WTC11 (cell line): ENCODE results near the gene KANSL1L. TPM values are rescaled to one million over a fixed set of nuclear protein-coding genes. Genes with fewer than 3 reads are reported as not detected.

Experiments
- ATAC-seq: fragments of 200-7000 bp; cut with Tn5 transposase; 2 replicates; pipeline ENCODE4 v1.10.0; 2021; ENCODE audit warnings: mild to moderate bottlenecking, moderate library complexity
- CTCF ChIA-PET: fragments of 300-600 bp; sonication (Branson Sonifier 250); formaldehyde crosslinking; loops from one replicate; lab custom pipeline; 2021; ENCODE audit warnings: antibody characterized with exemption; lab: Charles Lee
- POLR2A ChIA-PET: fragments of 350-600 bp; sonication (Branson Sonifier 250); formaldehyde crosslinking; loops from one replicate; lab custom pipeline; 2021; ENCODE audit warnings: antibody characterized with exemption; lab: Charles Lee
- DNase-seq: peaks from one replicate; pipeline ENCODE4 v3.0.0; 2021; ENCODE audit warnings: low spot score
- H3K27ac Mint-ChIP-seq: 2 replicates; pipeline ENCODE4 v1.8.0; 2021; ENCODE audit warnings: mixed read lengths
- H3K27me3 Mint-ChIP-seq: 2 replicates; pipeline ENCODE4 v1.8.0; 2021; ENCODE audit warnings: low read depth, mild to moderate bottlenecking, moderate library complexity, mixed read lengths
- H3K36me3 Mint-ChIP-seq: 2 replicates; pipeline ENCODE4 v1.8.0; 2021; ENCODE audit warnings: mixed read lengths
- H3K4me1 Mint-ChIP-seq: 2 replicates; pipeline ENCODE4 v1.8.0; 2022; ENCODE audit warnings: mixed read lengths
- H3K4me3 Mint-ChIP-seq: 2 replicates; pipeline ENCODE4 v1.8.0; 2021; ENCODE audit warnings: mild to moderate bottlenecking, moderate library complexity, mixed read lengths
- H3K9me3 Mint-ChIP-seq: 2 replicates; pipeline ENCODE4 v1.8.0; 2021; ENCODE audit warnings: mixed read lengths
- CBFB ChIP-seq: sonication (generic); formaldehyde crosslinking; IDR thresholded peaks from 2 replicates; pipeline ENCODE4 v1.8.1; 2022; ENCODE audit warnings: mild to moderate bottlenecking, low read depth, missing genetic modification reagents
- CREM ChIP-seq: sonication (generic); formaldehyde crosslinking; IDR thresholded peaks from 2 replicates; pipeline ENCODE4 v1.8.1; 2022; ENCODE audit warnings: mild to moderate bottlenecking, missing genetic modification reagents, moderate library complexity
- ETV6 ChIP-seq: sonication (generic); formaldehyde crosslinking; IDR thresholded peaks from 2 replicates; pipeline ENCODE4 v1.8.1; 2022; ENCODE audit warnings: mild to moderate bottlenecking, missing genetic modification reagents
- FOXK1 ChIP-seq: sonication (generic); formaldehyde crosslinking; IDR thresholded peaks from 2 replicates; pipeline ENCODE4 v1.8.0; 2022; ENCODE audit warnings: mild to moderate bottlenecking, moderate library complexity, missing genetic modification reagents
- GABPB1 ChIP-seq: sonication (generic); formaldehyde crosslinking; IDR thresholded peaks from 2 replicates; pipeline ENCODE4 v1.8.1; 2023; ENCODE audit warnings: mild to moderate bottlenecking, missing genetic modification reagents
- KAT7 ChIP-seq: sonication (generic); formaldehyde crosslinking; IDR thresholded peaks from 2 replicates; pipeline ENCODE4 v1.8.1; 2023; ENCODE audit warnings: missing genetic modification reagents, mild to moderate bottlenecking, borderline replicate concordance
- NFYB ChIP-seq: sonication (generic); formaldehyde crosslinking; conservative IDR thresholded peaks from 2 replicates; pipeline ENCODE4 v1.8.0; 2022; ENCODE audit warnings: low read depth, missing genetic modification reagents
- NR3C1 ChIP-seq: sonication (generic); formaldehyde crosslinking; conservative IDR thresholded peaks from 2 replicates; pipeline ENCODE4 v1.8.1; 2023; ENCODE audit warnings: low read depth, mild to moderate bottlenecking, missing genetic modification reagents
- PRRX2 ChIP-seq: fragments of 250-450 bp; sonication (Bioruptor Pico); IDR thresholded peaks from 2 replicates; pipeline ENCODE4 v1.8.0; 2021; ENCODE audit warnings: mild to moderate bottlenecking
- SOX15 ChIP-seq: fragments of 250-450 bp; sonication (Bioruptor Pico); IDR thresholded peaks from 2 replicates; pipeline ENCODE4 v1.9.0; 2021; ENCODE audit warnings: mild to moderate bottlenecking
- SP1 ChIP-seq: sonication (generic); formaldehyde crosslinking; conservative IDR thresholded peaks from 2 replicates; pipeline ENCODE4 v1.8.1; 2022; ENCODE audit warnings: missing genetic modification reagents
- ZNF121 ChIP-seq: sonication (generic); formaldehyde crosslinking; IDR thresholded peaks from 2 replicates; pipeline ENCODE4 v1.8.0; 2023; ENCODE audit warnings: missing genetic modification reagents
- ZNF219 ChIP-seq: sonication (generic); formaldehyde crosslinking; IDR thresholded peaks from 2 replicates; pipeline ENCODE4 v1.8.0; 2023; ENCODE audit warnings: missing genetic modification reagents, mild to moderate bottlenecking, borderline replicate concordance
- ZNF396 ChIP-seq: fragments of 250-450 bp; sonication (Bioruptor Pico); IDR thresholded peaks from 2 replicates; pipeline ENCODE4 v1.8.0; 2021; ENCODE audit warnings: mild to moderate bottlenecking, moderate library complexity, borderline replicate concordance
- total RNA-seq: library from RNA; stranded (reverse); gene quantifications from 3 replicates; pipeline ENCODE4 v1.2.3, GENCODE V29; 2021
- TF ChIP-seq, protein P1 (sequence below): sonication (generic); formaldehyde crosslinking; conservative IDR thresholded peaks from 2 replicates; pipeline ENCODE4 v1.8.1; 2023; ENCODE audit warnings: mild to moderate bottlenecking, low read depth, missing genetic modification reagents, moderate library complexity
- TF ChIP-seq, protein P2 (sequence below): sonication (generic); formaldehyde crosslinking; IDR thresholded peaks from 2 replicates; pipeline ENCODE4 v1.8.1; 2023; ENCODE audit warnings: mild to moderate bottlenecking, missing genetic modification reagents
- TF ChIP-seq, protein P3 (sequence below): sonication (generic); formaldehyde crosslinking; IDR thresholded peaks from 2 replicates; pipeline ENCODE4 v1.8.0; 2023; ENCODE audit warnings: missing genetic modification reagents, mild to moderate bottlenecking, borderline replicate concordance
- TF ChIP-seq, protein P4 (sequence below): sonication (generic); formaldehyde crosslinking; IDR thresholded peaks from 2 replicates; pipeline ENCODE4 v1.8.0; 2022; ENCODE audit warnings: mild to moderate bottlenecking, missing genetic modification reagents
- TF ChIP-seq, protein P5 (sequence below): sonication (generic); formaldehyde crosslinking; IDR thresholded peaks from 2 replicates; pipeline ENCODE4 v1.8.1; 2023; ENCODE audit warnings: mild to moderate bottlenecking, missing genetic modification reagents, moderate library complexity
- TF ChIP-seq, protein P6 (sequence below): sonication (generic); formaldehyde crosslinking; IDR thresholded peaks from 2 replicates; pipeline ENCODE4 v1.8.1; 2022; ENCODE audit warnings: mild to moderate bottlenecking, moderate library complexity, missing genetic modification reagents

The KANSL1L gene
- total RNA-seq, 1 experiment from 2014 or later = 11.4 TPM

DNA sequence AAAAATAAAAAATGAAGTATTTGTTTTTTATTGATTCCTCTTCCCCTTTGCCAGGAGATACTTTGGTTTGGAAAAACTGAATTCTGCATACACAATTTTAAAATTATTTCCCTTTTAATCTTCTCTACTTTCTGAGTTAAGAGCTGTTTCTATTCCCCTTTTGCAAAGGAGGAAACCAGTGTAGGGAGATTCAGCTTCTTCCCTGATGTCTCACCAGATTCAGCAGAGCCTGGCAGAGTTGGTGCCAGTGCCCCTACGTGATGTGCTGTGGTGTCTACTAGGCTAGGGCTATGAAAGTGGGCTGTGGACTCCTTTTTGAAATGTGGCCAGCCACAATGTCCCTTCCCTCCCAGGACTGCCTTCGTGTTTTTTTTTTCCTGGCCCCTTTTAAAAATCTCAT is 166.3 kb downstream of the KANSL1L start (continued):
- TF ChIP-seq, protein P1, sequence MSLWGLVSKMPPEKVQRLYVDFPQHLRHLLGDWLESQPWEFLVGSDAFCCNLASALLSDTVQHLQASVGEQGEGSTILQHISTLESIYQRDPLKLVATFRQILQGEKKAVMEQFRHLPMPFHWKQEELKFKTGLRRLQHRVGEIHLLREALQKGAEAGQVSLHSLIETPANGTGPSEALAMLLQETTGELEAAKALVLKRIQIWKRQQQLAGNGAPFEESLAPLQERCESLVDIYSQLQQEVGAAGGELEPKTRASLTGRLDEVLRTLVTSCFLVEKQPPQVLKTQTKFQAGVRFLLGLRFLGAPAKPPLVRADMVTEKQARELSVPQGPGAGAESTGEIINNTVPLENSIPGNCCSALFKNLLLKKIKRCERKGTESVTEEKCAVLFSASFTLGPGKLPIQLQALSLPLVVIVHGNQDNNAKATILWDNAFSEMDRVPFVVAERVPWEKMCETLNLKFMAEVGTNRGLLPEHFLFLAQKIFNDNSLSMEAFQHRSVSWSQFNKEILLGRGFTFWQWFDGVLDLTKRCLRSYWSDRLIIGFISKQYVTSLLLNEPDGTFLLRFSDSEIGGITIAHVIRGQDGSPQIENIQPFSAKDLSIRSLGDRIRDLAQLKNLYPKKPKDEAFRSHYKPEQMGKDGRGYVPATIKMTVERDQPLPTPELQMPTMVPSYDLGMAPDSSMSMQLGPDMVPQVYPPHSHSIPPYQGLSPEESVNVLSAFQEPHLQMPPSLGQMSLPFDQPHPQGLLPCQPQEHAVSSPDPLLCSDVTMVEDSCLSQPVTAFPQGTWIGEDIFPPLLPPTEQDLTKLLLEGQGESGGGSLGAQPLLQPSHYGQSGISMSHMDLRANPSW (CRISPR knock-in tag) = no peak
- TF ChIP-seq, protein P2, sequence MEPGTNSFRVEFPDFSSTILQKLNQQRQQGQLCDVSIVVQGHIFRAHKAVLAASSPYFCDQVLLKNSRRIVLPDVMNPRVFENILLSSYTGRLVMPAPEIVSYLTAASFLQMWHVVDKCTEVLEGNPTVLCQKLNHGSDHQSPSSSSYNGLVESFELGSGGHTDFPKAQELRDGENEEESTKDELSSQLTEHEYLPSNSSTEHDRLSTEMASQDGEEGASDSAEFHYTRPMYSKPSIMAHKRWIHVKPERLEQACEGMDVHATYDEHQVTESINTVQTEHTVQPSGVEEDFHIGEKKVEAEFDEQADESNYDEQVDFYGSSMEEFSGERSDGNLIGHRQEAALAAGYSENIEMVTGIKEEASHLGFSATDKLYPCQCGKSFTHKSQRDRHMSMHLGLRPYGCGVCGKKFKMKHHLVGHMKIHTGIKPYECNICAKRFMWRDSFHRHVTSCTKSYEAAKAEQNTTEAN (CRISPR knock-in tag) = no peak

DNA sequence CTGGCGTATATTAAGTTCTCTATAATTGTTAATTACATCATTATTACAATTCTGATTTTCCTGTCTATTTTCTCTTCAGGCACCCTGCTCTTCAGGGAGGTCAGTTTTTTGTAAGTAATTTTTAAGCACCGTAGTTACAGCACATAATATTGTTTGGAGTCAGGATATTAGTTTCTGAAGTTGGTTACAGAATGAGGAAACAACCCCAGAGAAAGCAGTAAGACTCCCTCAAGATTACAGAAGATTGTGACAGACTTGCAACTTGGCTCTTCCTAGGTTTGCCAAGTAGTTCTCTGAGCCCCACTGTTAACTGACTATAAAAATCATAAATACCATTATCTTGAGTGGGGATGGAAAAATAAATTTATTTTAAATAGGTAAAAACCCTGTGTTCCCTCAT is 167.8 kb downstream of the KANSL1L start:
- Mint-ChIP-seq H3K4me3 (peak overlapping the region; percentile 98), H3K27me3 (peaks cover 10% of the 10 kb centered on the region)
- TF ChIP-seq GABPB1 (CRISPR knock-in tag) (0 out of 2 replicates have a peak, but pooled peaks have one; percentile 3), ZNF219 (CRISPR knock-in tag) (no peak), ZNF396 (CRISPR knock-in tag) (no peak)
- TF ChIP-seq, all 79 proteins: peak for 1
- ATAC-seq (no peak), DNase-seq (no peak)
- Mint-ChIP-seq H3K36me3 (peaks cover 15% of the 10 kb centered on the region), H3K27ac (no peak overlapping the region), H3K4me1 (peaks cover 25% of the 10 kb centered on the region), H3K9me3 (peaks cover 8% of the 10 kb centered on the region; the same call in 1 of the 2 replicates)
- CTCF ChIA-PET = no interaction called here
- POLR2A ChIA-PET = no interaction called here

DNA sequence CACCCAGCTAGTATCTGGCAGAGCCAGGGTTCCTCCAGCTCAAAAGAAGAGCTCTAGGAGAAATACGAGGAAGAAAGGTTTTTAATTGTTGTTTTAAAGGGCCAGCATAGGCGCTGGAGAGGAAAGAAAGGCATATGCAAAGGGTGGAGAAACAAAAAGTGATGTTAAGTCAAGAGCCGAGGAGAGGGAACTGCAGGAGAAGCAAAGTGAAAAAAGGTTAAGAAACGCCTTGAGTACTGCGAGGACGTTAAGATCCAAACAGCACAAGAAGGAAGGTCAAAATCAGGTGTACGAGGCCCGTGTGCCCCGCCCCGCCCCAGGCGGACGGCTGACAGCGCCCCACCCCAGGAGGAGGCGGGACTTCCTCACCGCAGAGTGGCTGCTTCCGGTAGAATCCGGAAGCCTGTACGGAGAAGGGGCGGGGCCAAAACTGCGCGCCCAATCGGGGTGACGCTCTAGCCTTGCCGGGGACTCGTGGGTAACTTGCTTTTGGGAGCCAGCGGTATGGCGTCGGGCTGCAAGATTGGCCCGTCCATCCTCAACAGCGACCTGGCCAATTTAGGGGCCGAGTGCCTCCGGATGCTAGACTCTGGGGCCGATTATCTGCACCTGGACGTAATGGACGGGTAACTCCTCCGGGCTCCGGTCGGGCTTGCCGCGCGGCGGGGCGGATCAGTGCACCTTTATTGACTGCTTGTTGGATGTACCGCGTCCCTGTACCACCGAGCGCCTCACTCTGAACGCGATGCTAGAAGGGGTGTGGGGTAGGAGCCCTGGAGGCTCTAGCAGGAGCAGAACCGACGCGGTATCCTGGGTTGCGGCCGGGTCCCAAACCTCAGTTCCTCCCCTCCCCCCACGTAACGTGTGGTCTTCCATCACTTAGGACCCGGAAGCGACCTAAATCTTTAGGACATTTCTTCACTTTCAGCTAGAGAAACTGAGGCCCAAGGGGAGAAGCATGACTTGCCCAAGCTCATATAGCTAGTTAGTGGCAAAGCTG is 168.8 kb downstream of the KANSL1L start, which contains the start of gene RPE:
Gene RPE, plus strand, starts transcription at position 481 of the 1,000 bp plus-strand sequence. Its CDS starts 24 bp downstream, at position 505.
- POLR2A ChIA-PET = interaction anchor here (0.7 to 0.9 kb wide), 2 partner anchors 144 to 169 kb away, joined by 3 read pairs; partner anchors contain the start of gene KANSL1L
- Mint-ChIP-seq H3K9me3 (peaks cover 8% of the 10 kb centered on the region; the same call in 1 of the 2 replicates), H3K27ac (peak within 1 kb of the TSS; percentile 94)
- 0 out of 2 replicates have a peak, but pooled peaks have one; percentile 35 for TF ChIP-seq KAT7 (CRISPR knock-in tag)
- TF ChIP-seq, protein P3, sequence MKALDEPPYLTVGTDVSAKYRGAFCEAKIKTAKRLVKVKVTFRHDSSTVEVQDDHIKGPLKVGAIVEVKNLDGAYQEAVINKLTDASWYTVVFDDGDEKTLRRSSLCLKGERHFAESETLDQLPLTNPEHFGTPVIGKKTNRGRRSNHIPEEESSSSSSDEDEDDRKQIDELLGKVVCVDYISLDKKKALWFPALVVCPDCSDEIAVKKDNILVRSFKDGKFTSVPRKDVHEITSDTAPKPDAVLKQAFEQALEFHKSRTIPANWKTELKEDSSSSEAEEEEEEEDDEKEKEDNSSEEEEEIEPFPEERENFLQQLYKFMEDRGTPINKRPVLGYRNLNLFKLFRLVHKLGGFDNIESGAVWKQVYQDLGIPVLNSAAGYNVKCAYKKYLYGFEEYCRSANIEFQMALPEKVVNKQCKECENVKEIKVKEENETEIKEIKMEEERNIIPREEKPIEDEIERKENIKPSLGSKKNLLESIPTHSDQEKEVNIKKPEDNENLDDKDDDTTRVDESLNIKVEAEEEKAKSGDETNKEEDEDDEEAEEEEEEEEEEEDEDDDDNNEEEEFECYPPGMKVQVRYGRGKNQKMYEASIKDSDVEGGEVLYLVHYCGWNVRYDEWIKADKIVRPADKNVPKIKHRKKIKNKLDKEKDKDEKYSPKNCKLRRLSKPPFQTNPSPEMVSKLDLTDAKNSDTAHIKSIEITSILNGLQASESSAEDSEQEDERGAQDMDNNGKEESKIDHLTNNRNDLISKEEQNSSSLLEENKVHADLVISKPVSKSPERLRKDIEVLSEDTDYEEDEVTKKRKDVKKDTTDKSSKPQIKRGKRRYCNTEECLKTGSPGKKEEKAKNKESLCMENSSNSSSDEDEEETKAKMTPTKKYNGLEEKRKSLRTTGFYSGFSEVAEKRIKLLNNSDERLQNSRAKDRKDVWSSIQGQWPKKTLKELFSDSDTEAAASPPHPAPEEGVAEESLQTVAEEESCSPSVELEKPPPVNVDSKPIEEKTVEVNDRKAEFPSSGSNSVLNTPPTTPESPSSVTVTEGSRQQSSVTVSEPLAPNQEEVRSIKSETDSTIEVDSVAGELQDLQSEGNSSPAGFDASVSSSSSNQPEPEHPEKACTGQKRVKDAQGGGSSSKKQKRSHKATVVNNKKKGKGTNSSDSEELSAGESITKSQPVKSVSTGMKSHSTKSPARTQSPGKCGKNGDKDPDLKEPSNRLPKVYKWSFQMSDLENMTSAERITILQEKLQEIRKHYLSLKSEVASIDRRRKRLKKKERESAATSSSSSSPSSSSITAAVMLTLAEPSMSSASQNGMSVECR = peak; percentile 72; the same call in 1 of the 2 replicates
- TF ChIP-seq, protein P4, sequence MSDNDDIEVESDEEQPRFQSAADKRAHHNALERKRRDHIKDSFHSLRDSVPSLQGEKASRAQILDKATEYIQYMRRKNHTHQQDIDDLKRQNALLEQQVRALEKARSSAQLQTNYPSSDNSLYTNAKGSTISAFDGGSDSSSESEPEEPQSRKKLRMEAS (CRISPR knock-in tag) = peak; percentile 85
- TF ChIP-seq, protein P5, sequence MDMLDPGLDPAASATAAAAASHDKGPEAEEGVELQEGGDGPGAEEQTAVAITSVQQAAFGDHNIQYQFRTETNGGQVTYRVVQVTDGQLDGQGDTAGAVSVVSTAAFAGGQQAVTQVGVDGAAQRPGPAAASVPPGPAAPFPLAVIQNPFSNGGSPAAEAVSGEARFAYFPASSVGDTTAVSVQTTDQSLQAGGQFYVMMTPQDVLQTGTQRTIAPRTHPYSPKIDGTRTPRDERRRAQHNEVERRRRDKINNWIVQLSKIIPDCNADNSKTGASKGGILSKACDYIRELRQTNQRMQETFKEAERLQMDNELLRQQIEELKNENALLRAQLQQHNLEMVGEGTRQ (CRISPR knock-in tag) = peak; percentile 25
- peak; percentile 80 for TF ChIP-seq SP1 (CRISPR knock-in tag)
- no peak for TF ChIP-seq NR3C1 (CRISPR knock-in tag)
- TF ChIP-seq ETV6 (CRISPR knock-in tag) = peak; percentile 51; the same call in 1 of the 2 replicates
- TF ChIP-seq PRRX2 (CRISPR knock-in tag) = no peak
- TF ChIP-seq NFYB (CRISPR knock-in tag) = 0 out of 2 replicates have a peak, but pooled peaks have one; percentile 22
- no peak for TF ChIP-seq ZNF121
- TF ChIP-seq CREM = 0 out of 2 replicates have a peak, but pooled peaks have one; percentile 38
- TF ChIP-seq, protein P6, sequence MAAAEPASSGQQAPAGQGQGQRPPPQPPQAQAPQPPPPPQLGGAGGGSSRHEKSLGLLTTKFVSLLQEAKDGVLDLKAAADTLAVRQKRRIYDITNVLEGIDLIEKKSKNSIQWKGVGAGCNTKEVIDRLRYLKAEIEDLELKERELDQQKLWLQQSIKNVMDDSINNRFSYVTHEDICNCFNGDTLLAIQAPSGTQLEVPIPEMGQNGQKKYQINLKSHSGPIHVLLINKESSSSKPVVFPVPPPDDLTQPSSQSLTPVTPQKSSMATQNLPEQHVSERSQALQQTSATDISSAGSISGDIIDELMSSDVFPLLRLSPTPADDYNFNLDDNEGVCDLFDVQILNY = 0 out of 2 replicates have a peak, but pooled peaks have one; percentile 42
- TF ChIP-seq FOXK1 (CRISPR knock-in tag) = peak; percentile 30; the same call in 1 of the 2 replicates
- TF ChIP-seq CBFB = 0 out of 2 replicates have a peak, but pooled peaks have one; percentile 62
- TF ChIP-seq SOX15 (CRISPR knock-in tag) = no peak

More for the DNA sequence above, 168.8 kb downstream of the KANSL1L start, which contains the start of gene RPE:
- ATAC-seq = peak; percentile 99
- Mint-ChIP-seq H3K4me3 (peak within 1 kb of the TSS; percentile 98), H3K27me3 (peaks cover 11% of the 10 kb centered on the region), H3K36me3 (peaks cover 6% of the 10 kb centered on the region), H3K4me1 (peaks cover 25% of the 10 kb centered on the region)
- CTCF ChIA-PET = interaction anchor here (1.0 kb wide), 1 partner anchor 196 kb away, joined by 5 read pairs; no protein-coding TSS in a partner anchor
- DNase-seq = peak; percentile 97
